Vagina (tissue), 2 donors: ENCODE results near the gene GRIN2A.

ENCODE experiments used
- CTCF ChIP-seq, 3 experiments: fragments of 450-650 bp in 2 of 3; fragments of 200-600 bp in 1 of 3; sonication (generic) in 1 of 3; IDR thresholded peaks; one replicate each; pipeline ENCODE4 v1.5.1; 2017 to 2019; ENCODE audit warnings: antibody characterized with exemption in 3 of 3, mild to moderate bottlenecking in 2 of 3, moderate library complexity in 2 of 3
- POLR2A ChIP-seq, 2 donors: fragments of 450-650 bp; IDR thresholded peaks; one replicate each; pipeline ENCODE4 v1.6.1; 2017; ENCODE audit warnings: antibody characterized with exemption in 2 of 2, mild to moderate bottlenecking in 2 of 2, moderate library complexity in 2 of 2

DNA sequence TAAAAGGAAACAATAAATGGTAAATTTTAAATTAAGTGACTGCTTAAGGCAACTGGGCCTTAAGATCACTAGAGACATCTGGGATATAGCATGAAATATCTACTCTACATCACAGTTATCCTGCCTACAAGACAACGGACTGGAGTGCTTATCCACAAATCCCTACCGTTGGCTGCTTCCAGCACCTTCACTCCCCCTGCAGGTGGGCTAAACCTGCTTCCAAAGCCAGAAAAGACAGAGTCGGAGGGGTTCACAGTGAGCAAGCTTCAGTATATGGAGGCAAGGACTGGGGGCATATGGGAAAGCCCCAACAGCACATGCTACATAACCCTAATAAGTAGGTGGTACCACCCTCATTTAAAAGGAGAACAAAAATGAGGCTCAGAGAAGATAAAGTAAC, 45.3 kb downstream of the GRIN2A start:
- TF ChIP-seq CTCF (IDR thresholded peaks at IDR 0.05), result no peak
- no peak for TF ChIP-seq POLR2A (IDR thresholded peaks at IDR 0.05)
